HG03139 (cell line): ENCODE results near the gene UBE2L6.

Experiments used
- ATAC-seq: cut with Tn5 transposase; IDR thresholded peaks from one replicate; pipeline ENCODE4 v1.9.1; 2021; ENCODE audit not compliant: unreplicated experiment

Gene UBE2L6

GRCh38 chr11:57567515-57568329 lies at the start of gene UBE2L6:
UBE2L6 (minus strand) TSS chr11:57567672; CDS start chr11:57567611, 61 bp downstream.
- peak; percentile 57 for ATAC-seq

- no peak for ATAC-seq
These were observed 49.1 kb upstream of the UBE2L6 start for GRCh38 chr11:57616595-57616994.

- ATAC-seq = no peak
These were observed 47.8 kb upstream of the UBE2L6 start for GRCh38 chr11:57615308-57615707.

GRCh38 chr11:57614234-57614772 lies 46.8 kb upstream of the UBE2L6 start:
- no peak for ATAC-seq

GRCh38 chr11:57610170-57610569 lies 42.7 kb upstream of the UBE2L6 start:
- no peak for ATAC-seq

GRCh38 chr11:57605028-57605420 lies 37.6 kb upstream of the UBE2L6 start:
- no peak for ATAC-seq

GRCh38 chr11:57604296-57605027 lies 37.0 kb upstream of the UBE2L6 start:
- ATAC-seq = no peak

GRCh38 chr11:57601297-57601696 lies 33.8 kb upstream of the UBE2L6 start:
- ATAC-seq = no peak

- no peak for ATAC-seq
These were observed 31.9 kb upstream of the UBE2L6 start for GRCh38 chr11:57599381-57599780.

GRCh38 chr11:57598831-57599155 lies 31.3 kb upstream of the UBE2L6 start:
- no peak for ATAC-seq

- ATAC-seq = no peak
These were observed 30.7 kb upstream of the UBE2L6 start for GRCh38 chr11:57597916-57598830.

GRCh38 chr11:57597461-57597915 lies 30.0 kb upstream of the UBE2L6 start, which contains the start of gene SERPING1:
SERPING1 (plus strand) TSS chr11:57597685; CDS start chr11:57598271, 586 bp downstream.
- ATAC-seq = no peak

GRCh38 chr11:57596266-57596885 lies 28.9 kb upstream of the UBE2L6 start:
- no peak for ATAC-seq

- ATAC-seq = no peak
These were observed 20.7 kb upstream of the UBE2L6 start for GRCh38 chr11:57588046-57588710.

- no peak for ATAC-seq
These were observed 19.3 kb upstream of the UBE2L6 start for GRCh38 chr11:57586711-57587245.

- ATAC-seq = no peak
These were observed 17.8 kb upstream of the UBE2L6 start for GRCh38 chr11:57585301-57585700.

- no peak for ATAC-seq
These were observed 16.9 kb upstream of the UBE2L6 start for GRCh38 chr11:57584341-57584740.

- no peak for ATAC-seq
These were observed 6.6 kb upstream of the UBE2L6 start for GRCh38 chr11:57574061-57574460.

GRCh38 chr11:57571606-57572005 lies 4.1 kb upstream of the UBE2L6 start:
- ATAC-seq = no peak
